SK-N-SH (cell line): Measurements from ENCODE around the gene FAP.

Experiments
- CTCF ChIP-seq: fragments of 200-600 bp; sonication (generic); IDR thresholded peaks from 2 replicates; pipeline ENCODE4 v1.6.1; 2017; ENCODE audit warnings: antibody characterized with exemption, mild to moderate bottlenecking, moderate library complexity
- RAD21 ChIP-seq: IDR thresholded peaks from 2 replicates; pipeline ENCODE4 v1.6.1; 2012; ENCODE audit warnings: mild to moderate bottlenecking, low read length

- TF ChIP-seq CTCF (no peak), RAD21 (no peak)
Observed at GRCh38 chr2:162138310-162138709, 104.9 kb downstream of the FAP start.
